Chondrocyte (in vitro differentiated cells): ENCODE results near the gene WDTC1. TPM values are rescaled to one million over a fixed set of nuclear protein-coding genes. Genes with fewer than 3 reads are reported as not detected.
A peak's percentile ranks its signal among the peaks of the same experiment; 100 is the strongest.
"Not testable (repeated sequence)": the region's sequence is repeated elsewhere in the genome, so short reads cannot be mapped to it uniquely, and the experiment has no call there.

Experiments used
- DNase-seq: peaks from one replicate; pipeline ENCODE4 v3.0.0; 2021; ENCODE audit warnings: mixed read lengths, low spot score
- H3K27ac Mint-ChIP-seq: one replicate; pipeline ENCODE4 v1.8.0; 2021; ENCODE audit warnings: mild to moderate bottlenecking, moderate library complexity, mixed read lengths; ENCODE audit not compliant: unreplicated experiment
- H3K27me3 Mint-ChIP-seq: 2 replicates; pipeline ENCODE4 v1.8.0; 2021; ENCODE audit warnings: low read depth, mixed read lengths
- H3K36me3 Mint-ChIP-seq: 2 replicates; pipeline ENCODE4 v1.8.0; 2021; ENCODE audit warnings: low read depth, mixed read lengths
- H3K4me1 Mint-ChIP-seq: 2 replicates; pipeline ENCODE4 v1.8.0; 2021; ENCODE audit warnings: low read depth, mild to moderate bottlenecking, mixed read lengths
- H3K4me3 Mint-ChIP-seq: one replicate; pipeline ENCODE4 v1.8.0; 2021; ENCODE audit warnings: mild to moderate bottlenecking, moderate library complexity, mixed read lengths; ENCODE audit not compliant: unreplicated experiment
- H3K9me3 Mint-ChIP-seq: 2 replicates; pipeline ENCODE4 v1.8.0; 2021; ENCODE audit warnings: low read depth, mixed read lengths
- CTCF ChIP-seq: fragments of 200-600 bp; sonication (generic); IDR thresholded peaks from 2 replicates; pipeline ENCODE4 v1.5.0; 2021; ENCODE audit warnings: antibody characterized with exemption, mild to moderate bottlenecking, moderate library complexity
- total RNA-seq: library from RNA; stranded (reverse); gene quantifications from 3 replicates; pipeline ENCODE4 v1.2.1, GENCODE V29; 2021

Gene WDTC1
- total RNA-seq, 1 donor from 2014 or later = 30.8 TPM

- H3K4me1 Mint-ChIP-seq = peaks cover 34% of the 10 kb centered on the region
- H3K27ac Mint-ChIP-seq = no peak overlapping the region
- no peak for TF ChIP-seq CTCF
- H3K9me3 Mint-ChIP-seq = no peaks in the 10 kb centered on the region
- H3K4me3 Mint-ChIP-seq = no peak overlapping the region
- DNase-seq = no peak
- no peaks in the 10 kb centered on the region for H3K36me3 Mint-ChIP-seq
- no peaks in the 10 kb centered on the region for H3K27me3 Mint-ChIP-seq
Observed at GRCh38 chr1:27237112-27237511, 2.7 kb downstream of the WDTC1 start.

- Mint-ChIP-seq H3K9me3 (no peaks in the 10 kb centered on the region), H3K36me3 (no peaks in the 10 kb centered on the region), H3K27ac (no peak overlapping the region), H3K4me3 (no peak overlapping the region), H3K4me1 (peaks cover 34% of the 10 kb centered on the region), H3K27me3 (no peaks in the 10 kb centered on the region)
- DNase-seq = no peak
- TF ChIP-seq CTCF = no peak
Observed at GRCh38 chr1:27238032-27238431, 3.6 kb downstream of the WDTC1 start.

GRCh38 chr1:27241677-27242076 is 7.2 kb downstream of the WDTC1 start:
- peak overlapping the region; percentile 49 for H3K27ac Mint-ChIP-seq
- no peak for TF ChIP-seq CTCF
- peaks cover 16% of the 10 kb centered on the region for H3K4me1 Mint-ChIP-seq
- DNase-seq = no peak
- no peak overlapping the region for H3K4me3 Mint-ChIP-seq
- no peaks in the 10 kb centered on the region for H3K9me3 Mint-ChIP-seq
- H3K27me3 Mint-ChIP-seq = no peaks in the 10 kb centered on the region
- peaks cover 1% of the 10 kb centered on the region for H3K36me3 Mint-ChIP-seq

GRCh38 chr1:27243665-27244064 is 9.2 kb downstream of the WDTC1 start:
- not testable (repeated sequence) for DNase-seq, H3K36me3 Mint-ChIP-seq, H3K9me3 Mint-ChIP-seq, H3K27me3 Mint-ChIP-seq, H3K4me3 Mint-ChIP-seq, H3K27ac Mint-ChIP-seq
- peaks cover 12% of the 10 kb centered on the region for H3K4me1 Mint-ChIP-seq

- Mint-ChIP-seq H3K36me3 (peaks cover 1% of the 10 kb centered on the region), H3K9me3 (peaks cover 3% of the 10 kb centered on the region)
- no peak for TF ChIP-seq CTCF
Observed at GRCh38 chr1:27246194-27246593, 11.8 kb downstream of the WDTC1 start.

GRCh38 chr1:27253596-27253995 is 19.2 kb downstream of the WDTC1 start:
- no peak for DNase-seq
- no peak overlapping the region for H3K4me3 Mint-ChIP-seq
- no peaks in the 10 kb centered on the region for H3K9me3 Mint-ChIP-seq
- no peak for TF ChIP-seq CTCF
- no peak overlapping the region for H3K27ac Mint-ChIP-seq
- no peaks in the 10 kb centered on the region for H3K27me3 Mint-ChIP-seq
- H3K36me3 Mint-ChIP-seq = no peaks in the 10 kb centered on the region
- no peaks in the 10 kb centered on the region for H3K4me1 Mint-ChIP-seq

More at GRCh38 chr1:27246194-27246593, 11.8 kb downstream of the WDTC1 start:
- Mint-ChIP-seq H3K27me3 (no peaks in the 10 kb centered on the region), H3K27ac (no peak overlapping the region), H3K4me3 (no peak overlapping the region), H3K4me1 (peaks cover 12% of the 10 kb centered on the region)
- no peak for DNase-seq
